WTC11 (cell line): ENCODE measurements around the gene PRKN. TPM values are rescaled to one million over a fixed set of nuclear protein-coding genes. Genes with fewer than 3 reads are reported as not detected.

ENCODE experiments used
- ATAC-seq: fragments of 200-7000 bp; cut with Tn5 transposase; 2 replicates; pipeline ENCODE4 v1.10.0; 2021; ENCODE audit warnings: mild to moderate bottlenecking, moderate library complexity
- CTCF ChIA-PET: fragments of 300-600 bp; sonication (Branson Sonifier 250); formaldehyde crosslinking; loops from one replicate; lab custom pipeline; 2021; ENCODE audit warnings: antibody characterized with exemption; lab: Charles Lee
- POLR2A ChIA-PET: fragments of 350-600 bp; sonication (Branson Sonifier 250); formaldehyde crosslinking; loops from one replicate; lab custom pipeline; 2021; ENCODE audit warnings: antibody characterized with exemption; lab: Charles Lee
- DNase-seq: peaks from one replicate; pipeline ENCODE4 v3.0.0; 2021; ENCODE audit warnings: low spot score
- H3K27ac Mint-ChIP-seq: 2 replicates; pipeline ENCODE4 v1.8.0; 2021; ENCODE audit warnings: mixed read lengths
- H3K27me3 Mint-ChIP-seq: 2 replicates; pipeline ENCODE4 v1.8.0; 2021; ENCODE audit warnings: low read depth, mild to moderate bottlenecking, moderate library complexity, mixed read lengths
- H3K36me3 Mint-ChIP-seq: 2 replicates; pipeline ENCODE4 v1.8.0; 2021; ENCODE audit warnings: mixed read lengths
- H3K4me1 Mint-ChIP-seq: 2 replicates; pipeline ENCODE4 v1.8.0; 2022; ENCODE audit warnings: mixed read lengths
- H3K4me3 Mint-ChIP-seq: 2 replicates; pipeline ENCODE4 v1.8.0; 2021; ENCODE audit warnings: mild to moderate bottlenecking, moderate library complexity, mixed read lengths
- H3K9me3 Mint-ChIP-seq: 2 replicates; pipeline ENCODE4 v1.8.0; 2021; ENCODE audit warnings: mixed read lengths
- CREB1 ChIP-seq: sonication (generic); formaldehyde crosslinking; IDR thresholded peaks from 2 replicates; pipeline ENCODE4 v1.8.0; 2023; ENCODE audit warnings: mild to moderate bottlenecking, missing genetic modification reagents
- HMGA2 ChIP-seq: fragments of 250-450 bp; sonication (Bioruptor Pico); IDR thresholded peaks from 2 replicates; pipeline ENCODE4 v1.4.0; 2021; ENCODE audit warnings: mild to moderate bottlenecking, moderate library complexity
- MYBL2 ChIP-seq: sonication (generic); formaldehyde crosslinking; IDR thresholded peaks from 2 replicates; pipeline ENCODE4 v1.8.1; 2023; ENCODE audit warnings: mild to moderate bottlenecking, moderate library complexity, missing genetic modification reagents
- NFATC4 ChIP-seq: fragments of 250-450 bp; sonication (Bioruptor Pico); IDR thresholded peaks from 2 replicates; pipeline ENCODE4 v1.9.0; 2021; ENCODE audit warnings: mild to moderate bottlenecking
- NR1H2 ChIP-seq: sonication (generic); formaldehyde crosslinking; IDR thresholded peaks from 2 replicates; pipeline ENCODE4 v1.9.0; 2021; ENCODE audit warnings: mild to moderate bottlenecking, moderate library complexity, missing genetic modification reagents
- RORB ChIP-seq: fragments of 250-450 bp; sonication (Bioruptor Pico); IDR thresholded peaks from 2 replicates; pipeline ENCODE4 v1.9.0; 2021; ENCODE audit warnings: mild to moderate bottlenecking
- SMAD3 ChIP-seq: sonication (generic); formaldehyde crosslinking; IDR thresholded peaks from 2 replicates; pipeline ENCODE4 v1.8.0; 2022; ENCODE audit warnings: missing genetic modification reagents, mild to moderate bottlenecking, borderline replicate concordance
- TEAD1 ChIP-seq: sonication (generic); formaldehyde crosslinking; IDR thresholded peaks from 2 replicates; pipeline ENCODE4 v1.8.0; 2022; ENCODE audit warnings: mild to moderate bottlenecking, missing genetic modification reagents
- total RNA-seq: library from RNA; stranded (reverse); gene quantifications from 3 replicates; pipeline ENCODE4 v1.2.3, GENCODE V29; 2021
- TF ChIP-seq, protein P1 (sequence below): sonication (generic); formaldehyde crosslinking; IDR thresholded peaks from 2 replicates; pipeline ENCODE4 v1.8.1; 2023; ENCODE audit warnings: mild to moderate bottlenecking, moderate library complexity, missing genetic modification reagents
- TF ChIP-seq, protein P2 (sequence below): sonication (generic); formaldehyde crosslinking; IDR thresholded peaks from 2 replicates; pipeline ENCODE4 v1.8.0; 2022; ENCODE audit warnings: mild to moderate bottlenecking, missing genetic modification reagents
- TF ChIP-seq, protein P3 (sequence below): sonication (generic); formaldehyde crosslinking; IDR thresholded peaks from 2 replicates; pipeline ENCODE4 v1.8.1; 2023; ENCODE audit warnings: mild to moderate bottlenecking, missing genetic modification reagents
- TF ChIP-seq, protein P4 (sequence below): sonication (generic); formaldehyde crosslinking; IDR thresholded peaks from 2 replicates; pipeline ENCODE4 v1.8.0; 2022; ENCODE audit warnings: mild to moderate bottlenecking, missing genetic modification reagents
- TF ChIP-seq, protein P5 (sequence below): sonication (generic); formaldehyde crosslinking; IDR thresholded peaks from 2 replicates; pipeline ENCODE4 v1.8.1; 2022; ENCODE audit warnings: missing genetic modification reagents, borderline replicate concordance
- TF ChIP-seq, protein P6 (sequence below): sonication (generic); formaldehyde crosslinking; IDR thresholded peaks from 2 replicates; pipeline ENCODE4 v1.8.1; 2023; ENCODE audit warnings: mild to moderate bottlenecking, missing genetic modification reagents, borderline replicate concordance
- TF ChIP-seq, protein P7 (sequence below): sonication (generic); formaldehyde crosslinking; conservative IDR thresholded peaks from 2 replicates; pipeline ENCODE4 v1.8.1; 2023; ENCODE audit warnings: mild to moderate bottlenecking, low read depth, missing genetic modification reagents, moderate library complexity
- TF ChIP-seq, protein P8 (sequence below): sonication (generic); formaldehyde crosslinking; IDR thresholded peaks from 2 replicates; pipeline ENCODE4 v1.8.1; 2023; ENCODE audit warnings: mild to moderate bottlenecking, missing genetic modification reagents, moderate library complexity

PRKN gene
- total RNA-seq, 1 experiment from 2014 or later, result 0.59 TPM

DNA sequence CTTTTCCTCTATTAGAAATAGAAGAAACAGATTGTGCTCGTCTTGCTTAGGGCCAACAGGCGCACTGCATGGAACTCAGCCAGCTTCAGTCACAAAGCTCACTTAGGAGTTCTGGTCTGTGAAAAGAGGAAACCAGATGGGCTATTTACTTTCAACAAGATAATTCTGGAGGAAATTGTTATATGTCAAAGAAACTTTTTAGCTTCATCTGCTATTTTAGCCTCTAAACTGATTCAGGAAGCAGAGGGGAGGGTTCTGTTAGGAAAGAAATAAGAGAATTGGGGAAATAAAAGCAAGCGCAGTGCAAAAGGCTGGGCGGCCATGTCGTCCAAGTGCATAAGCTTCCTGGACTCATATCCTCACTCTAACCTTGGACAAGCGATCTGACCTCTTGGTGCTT, 21.3 kb downstream of the PRKN start (continued):
- TF ChIP-seq, protein P1, sequence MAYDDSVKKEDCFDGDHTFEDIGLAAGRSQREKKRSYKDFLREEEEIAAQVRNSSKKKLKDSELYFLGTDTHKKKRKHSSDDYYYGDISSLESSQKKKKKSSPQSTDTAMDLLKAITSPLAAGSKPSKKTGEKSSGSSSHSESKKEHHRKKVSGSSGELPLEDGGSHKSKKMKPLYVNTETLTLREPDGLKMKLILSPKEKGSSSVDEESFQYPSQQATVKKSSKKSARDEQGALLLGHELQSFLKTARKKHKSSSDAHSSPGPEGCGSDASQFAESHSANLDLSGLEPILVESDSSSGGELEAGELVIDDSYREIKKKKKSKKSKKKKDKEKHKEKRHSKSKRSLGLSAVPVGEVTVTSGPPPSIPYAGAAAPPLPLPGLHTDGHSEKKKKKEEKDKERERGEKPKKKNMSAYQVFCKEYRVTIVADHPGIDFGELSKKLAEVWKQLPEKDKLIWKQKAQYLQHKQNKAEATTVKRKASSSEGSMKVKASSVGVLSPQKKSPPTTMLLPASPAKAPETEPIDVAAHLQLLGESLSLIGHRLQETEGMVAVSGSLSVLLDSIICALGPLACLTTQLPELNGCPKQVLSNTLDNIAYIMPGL, result no peak
- TF ChIP-seq, protein P2, sequence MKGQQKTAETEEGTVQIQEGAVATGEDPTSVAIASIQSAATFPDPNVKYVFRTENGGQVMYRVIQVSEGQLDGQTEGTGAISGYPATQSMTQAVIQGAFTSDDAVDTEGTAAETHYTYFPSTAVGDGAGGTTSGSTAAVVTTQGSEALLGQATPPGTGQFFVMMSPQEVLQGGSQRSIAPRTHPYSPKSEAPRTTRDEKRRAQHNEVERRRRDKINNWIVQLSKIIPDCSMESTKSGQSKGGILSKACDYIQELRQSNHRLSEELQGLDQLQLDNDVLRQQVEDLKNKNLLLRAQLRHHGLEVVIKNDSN (CRISPR knock-in tag), result no peak
- no peak for TF ChIP-seq MYBL2 (CRISPR knock-in tag)
- TF ChIP-seq, protein P3, sequence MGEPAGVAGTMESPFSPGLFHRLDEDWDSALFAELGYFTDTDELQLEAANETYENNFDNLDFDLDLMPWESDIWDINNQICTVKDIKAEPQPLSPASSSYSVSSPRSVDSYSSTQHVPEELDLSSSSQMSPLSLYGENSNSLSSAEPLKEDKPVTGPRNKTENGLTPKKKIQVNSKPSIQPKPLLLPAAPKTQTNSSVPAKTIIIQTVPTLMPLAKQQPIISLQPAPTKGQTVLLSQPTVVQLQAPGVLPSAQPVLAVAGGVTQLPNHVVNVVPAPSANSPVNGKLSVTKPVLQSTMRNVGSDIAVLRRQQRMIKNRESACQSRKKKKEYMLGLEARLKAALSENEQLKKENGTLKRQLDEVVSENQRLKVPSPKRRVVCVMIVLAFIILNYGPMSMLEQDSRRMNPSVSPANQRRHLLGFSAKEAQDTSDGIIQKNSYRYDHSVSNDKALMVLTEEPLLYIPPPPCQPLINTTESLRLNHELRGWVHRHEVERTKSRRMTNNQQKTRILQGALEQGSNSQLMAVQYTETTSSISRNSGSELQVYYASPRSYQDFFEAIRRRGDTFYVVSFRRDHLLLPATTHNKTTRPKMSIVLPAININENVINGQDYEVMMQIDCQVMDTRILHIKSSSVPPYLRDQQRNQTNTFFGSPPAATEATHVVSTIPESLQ (CRISPR knock-in tag), result no peak
- TF ChIP-seq HMGA2 (CRISPR knock-in tag), result no peak
- no peak for TF ChIP-seq NFATC4 (CRISPR knock-in tag)
- TF ChIP-seq, protein P4, sequence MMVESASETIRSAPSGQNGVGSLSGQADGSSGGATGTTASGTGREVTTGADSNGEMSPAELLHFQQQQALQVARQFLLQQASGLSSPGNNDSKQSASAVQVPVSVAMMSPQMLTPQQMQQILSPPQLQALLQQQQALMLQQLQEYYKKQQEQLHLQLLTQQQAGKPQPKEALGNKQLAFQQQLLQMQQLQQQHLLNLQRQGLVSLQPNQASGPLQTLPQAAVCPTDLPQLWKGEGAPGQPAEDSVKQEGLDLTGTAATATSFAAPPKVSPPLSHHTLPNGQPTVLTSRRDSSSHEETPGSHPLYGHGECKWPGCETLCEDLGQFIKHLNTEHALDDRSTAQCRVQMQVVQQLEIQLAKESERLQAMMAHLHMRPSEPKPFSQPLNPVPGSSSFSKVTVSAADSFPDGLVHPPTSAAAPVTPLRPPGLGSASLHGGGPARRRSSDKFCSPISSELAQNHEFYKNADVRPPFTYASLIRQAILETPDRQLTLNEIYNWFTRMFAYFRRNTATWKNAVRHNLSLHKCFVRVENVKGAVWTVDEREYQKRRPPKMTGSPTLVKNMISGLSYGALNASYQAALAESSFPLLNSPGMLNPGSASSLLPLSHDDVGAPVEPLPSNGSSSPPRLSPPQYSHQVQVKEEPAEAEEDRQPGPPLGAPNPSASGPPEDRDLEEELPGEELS (CRISPR knock-in tag), result no peak
- no peak for TF ChIP-seq CREB1 (CRISPR knock-in tag)
- TF ChIP-seq, protein P5, sequence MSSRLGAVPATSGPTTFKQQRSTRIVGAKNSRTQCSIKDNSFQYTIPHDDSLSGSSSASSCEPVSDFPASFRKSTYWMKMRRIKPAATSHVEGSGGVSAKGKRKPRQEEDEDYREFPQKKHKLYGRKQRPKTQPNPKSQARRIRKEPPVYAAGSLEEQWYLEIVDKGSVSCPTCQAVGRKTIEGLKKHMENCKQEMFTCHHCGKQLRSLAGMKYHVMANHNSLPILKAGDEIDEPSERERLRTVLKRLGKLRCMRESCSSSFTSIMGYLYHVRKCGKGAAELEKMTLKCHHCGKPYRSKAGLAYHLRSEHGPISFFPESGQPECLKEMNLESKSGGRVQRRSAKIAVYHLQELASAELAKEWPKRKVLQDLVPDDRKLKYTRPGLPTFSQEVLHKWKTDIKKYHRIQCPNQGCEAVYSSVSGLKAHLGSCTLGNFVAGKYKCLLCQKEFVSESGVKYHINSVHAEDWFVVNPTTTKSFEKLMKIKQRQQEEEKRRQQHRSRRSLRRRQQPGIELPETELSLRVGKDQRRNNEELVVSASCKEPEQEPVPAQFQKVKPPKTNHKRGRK (CRISPR knock-in tag), result no peak
- TF ChIP-seq, all 79 proteins: peak for 0

DNA sequence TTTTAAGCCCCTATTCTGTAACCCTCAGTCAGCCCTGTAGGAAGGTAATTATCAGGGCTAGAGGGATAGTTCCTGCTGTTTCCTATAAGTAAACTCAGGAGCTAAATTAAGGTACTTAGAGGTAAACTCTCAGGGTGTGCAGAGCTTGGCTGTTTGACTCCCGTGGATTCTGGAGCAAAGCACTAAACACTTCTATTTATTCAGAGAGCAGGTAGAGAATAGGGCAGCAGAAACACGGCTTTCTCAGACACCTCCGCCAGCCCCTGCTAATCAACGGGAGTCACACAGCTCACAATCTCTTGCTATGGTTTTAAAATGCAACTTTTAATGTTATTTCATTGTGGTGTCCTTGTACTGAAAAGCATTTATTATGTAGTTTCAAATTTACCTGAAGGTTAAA, 21.8 kb downstream of the PRKN start:
- H3K36me3 Mint-ChIP-seq, result peaks cover 4% of the 10 kb centered on the region
- POLR2A ChIA-PET, result no interaction called here
- TF ChIP-seq, protein P6, sequence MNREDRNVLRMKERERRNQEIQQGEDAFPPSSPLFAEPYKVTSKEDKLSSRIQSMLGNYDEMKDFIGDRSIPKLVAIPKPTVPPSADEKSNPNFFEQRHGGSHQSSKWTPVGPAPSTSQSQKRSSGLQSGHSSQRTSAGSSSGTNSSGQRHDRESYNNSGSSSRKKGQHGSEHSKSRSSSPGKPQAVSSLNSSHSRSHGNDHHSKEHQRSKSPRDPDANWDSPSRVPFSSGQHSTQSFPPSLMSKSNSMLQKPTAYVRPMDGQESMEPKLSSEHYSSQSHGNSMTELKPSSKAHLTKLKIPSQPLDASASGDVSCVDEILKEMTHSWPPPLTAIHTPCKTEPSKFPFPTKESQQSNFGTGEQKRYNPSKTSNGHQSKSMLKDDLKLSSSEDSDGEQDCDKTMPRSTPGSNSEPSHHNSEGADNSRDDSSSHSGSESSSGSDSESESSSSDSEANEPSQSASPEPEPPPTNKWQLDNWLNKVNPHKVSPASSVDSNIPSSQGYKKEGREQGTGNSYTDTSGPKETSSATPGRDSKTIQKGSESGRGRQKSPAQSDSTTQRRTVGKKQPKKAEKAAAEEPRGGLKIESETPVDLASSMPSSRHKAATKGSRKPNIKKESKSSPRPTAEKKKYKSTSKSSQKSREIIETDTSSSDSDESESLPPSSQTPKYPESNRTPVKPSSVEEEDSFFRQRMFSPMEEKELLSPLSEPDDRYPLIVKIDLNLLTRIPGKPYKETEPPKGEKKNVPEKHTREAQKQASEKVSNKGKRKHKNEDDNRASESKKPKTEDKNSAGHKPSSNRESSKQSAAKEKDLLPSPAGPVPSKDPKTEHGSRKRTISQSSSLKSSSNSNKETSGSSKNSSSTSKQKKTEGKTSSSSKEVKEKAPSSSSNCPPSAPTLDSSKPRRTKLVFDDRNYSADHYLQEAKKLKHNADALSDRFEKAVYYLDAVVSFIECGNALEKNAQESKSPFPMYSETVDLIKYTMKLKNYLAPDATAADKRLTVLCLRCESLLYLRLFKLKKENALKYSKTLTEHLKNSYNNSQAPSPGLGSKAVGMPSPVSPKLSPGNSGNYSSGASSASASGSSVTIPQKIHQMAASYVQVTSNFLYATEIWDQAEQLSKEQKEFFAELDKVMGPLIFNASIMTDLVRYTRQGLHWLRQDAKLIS (CRISPR knock-in tag), result no peak
- TF ChIP-seq RORB (CRISPR knock-in tag) (no peak), NR1H2 (CRISPR knock-in tag) (no peak), NFATC4 (CRISPR knock-in tag) (no peak), SMAD3 (no peak), TEAD1 (CRISPR knock-in tag) (no peak), CREB1 (CRISPR knock-in tag) (no peak), MYBL2 (CRISPR knock-in tag) (no peak)
- TF ChIP-seq, protein P5 (CRISPR knock-in tag), result no peak
- TF ChIP-seq, protein P7, sequence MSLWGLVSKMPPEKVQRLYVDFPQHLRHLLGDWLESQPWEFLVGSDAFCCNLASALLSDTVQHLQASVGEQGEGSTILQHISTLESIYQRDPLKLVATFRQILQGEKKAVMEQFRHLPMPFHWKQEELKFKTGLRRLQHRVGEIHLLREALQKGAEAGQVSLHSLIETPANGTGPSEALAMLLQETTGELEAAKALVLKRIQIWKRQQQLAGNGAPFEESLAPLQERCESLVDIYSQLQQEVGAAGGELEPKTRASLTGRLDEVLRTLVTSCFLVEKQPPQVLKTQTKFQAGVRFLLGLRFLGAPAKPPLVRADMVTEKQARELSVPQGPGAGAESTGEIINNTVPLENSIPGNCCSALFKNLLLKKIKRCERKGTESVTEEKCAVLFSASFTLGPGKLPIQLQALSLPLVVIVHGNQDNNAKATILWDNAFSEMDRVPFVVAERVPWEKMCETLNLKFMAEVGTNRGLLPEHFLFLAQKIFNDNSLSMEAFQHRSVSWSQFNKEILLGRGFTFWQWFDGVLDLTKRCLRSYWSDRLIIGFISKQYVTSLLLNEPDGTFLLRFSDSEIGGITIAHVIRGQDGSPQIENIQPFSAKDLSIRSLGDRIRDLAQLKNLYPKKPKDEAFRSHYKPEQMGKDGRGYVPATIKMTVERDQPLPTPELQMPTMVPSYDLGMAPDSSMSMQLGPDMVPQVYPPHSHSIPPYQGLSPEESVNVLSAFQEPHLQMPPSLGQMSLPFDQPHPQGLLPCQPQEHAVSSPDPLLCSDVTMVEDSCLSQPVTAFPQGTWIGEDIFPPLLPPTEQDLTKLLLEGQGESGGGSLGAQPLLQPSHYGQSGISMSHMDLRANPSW (CRISPR knock-in tag), result no peak
- TF ChIP-seq, protein P8, sequence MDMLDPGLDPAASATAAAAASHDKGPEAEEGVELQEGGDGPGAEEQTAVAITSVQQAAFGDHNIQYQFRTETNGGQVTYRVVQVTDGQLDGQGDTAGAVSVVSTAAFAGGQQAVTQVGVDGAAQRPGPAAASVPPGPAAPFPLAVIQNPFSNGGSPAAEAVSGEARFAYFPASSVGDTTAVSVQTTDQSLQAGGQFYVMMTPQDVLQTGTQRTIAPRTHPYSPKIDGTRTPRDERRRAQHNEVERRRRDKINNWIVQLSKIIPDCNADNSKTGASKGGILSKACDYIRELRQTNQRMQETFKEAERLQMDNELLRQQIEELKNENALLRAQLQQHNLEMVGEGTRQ (CRISPR knock-in tag), result no peak
- CTCF ChIA-PET, result no interaction called here
- H3K9me3 Mint-ChIP-seq, result peaks cover 13% of the 10 kb centered on the region
- H3K27me3 Mint-ChIP-seq, result no peaks in the 10 kb centered on the region
- ATAC-seq, result no peak
- H3K4me1 Mint-ChIP-seq, result 0 out of 2 replicates have a peak, but pooled peaks cover 5% of the 10 kb centered on the region
- H3K4me3 Mint-ChIP-seq, result no peak overlapping the region
- DNase-seq, result no peak
- H3K27ac Mint-ChIP-seq, result no peak overlapping the region
